HEK293 (cell line): ENCODE results near the gene CMC4.

Source experiments
- CTCF ChIA-PET: fragments of 350-600 bp; formaldehyde crosslinking; extraction: SDS; loops from one replicate; lab custom pipeline; 2021; ENCODE audit warnings: antibody characterized with exemption; lab: Yijun Ruan, JAX
- POLR2A ChIA-PET: fragments of 300-600 bp; formaldehyde crosslinking; extraction: SDS; loops from one replicate; lab custom pipeline; 2020; ENCODE audit warnings: antibody characterized with exemption, inconsistent platforms; lab: Yijun Ruan, JAX
- H3K27ac ChIP-seq: fragments of 200-500 bp; sonication (Bioruptor generic); 2 replicates; pipeline ENCODE4 v1.5.1; 2014; ENCODE audit warnings: low read depth, low read length, control low read depth, inconsistent platforms; ENCODE audit errors: extremely low read depth
- H3K36me3 ChIP-seq, 2 experiments: fragments of 200-500 bp in 1 of 2; sonication (Bioruptor generic) in 1 of 2; 1 replicate in 1 of 2; 2 replicates in 1 of 2; pipeline ENCODE4 v1.5.1; 2014 to 2017; ENCODE audit warnings: inconsistent platforms in 2 of 2, low read length in 2 of 2; ENCODE audit not compliant: control insufficient read depth in 2 of 2, insufficient read depth in 1 of 2
- H3K4me1 ChIP-seq: fragments of 200-500 bp; sonication (Bioruptor generic); 2 replicates; pipeline ENCODE4 v1.5.1; 2014; ENCODE audit warnings: mild to moderate bottlenecking, low read length, inconsistent platforms; ENCODE audit not compliant: control insufficient read depth, insufficient read depth
- H3K4me3 ChIP-seq: 2 replicates; pipeline ENCODE4 v1.5.1; 2011; ENCODE audit warnings: low read depth, mild to moderate bottlenecking, control low read depth, low read length, moderate library complexity
- H3K9me3 ChIP-seq: fragments of 200-500 bp; sonication (Bioruptor generic); 2 replicates; pipeline ENCODE4 v1.5.1; 2014; ENCODE audit warnings: low read depth, low read length, inconsistent platforms; ENCODE audit not compliant: control insufficient read depth, insufficient read depth
- HOXD13 ChIP-seq: sonication (generic); formaldehyde crosslinking; IDR thresholded peaks from 2 replicates; pipeline ENCODE4 v1.8.0; 2022; ENCODE audit warnings: missing genetic modification reagents, borderline replicate concordance
- OVOL3 ChIP-seq: fragments of 450-650 bp; formaldehyde crosslinking; IDR thresholded peaks from 2 replicates; pipeline ENCODE4 v1.5.1; 2016; ENCODE audit warnings: missing biosample characterization, missing genetic modification characterization
- ZBTB1 ChIP-seq: fragments of 450-650 bp; formaldehyde crosslinking; IDR thresholded peaks from 2 replicates; pipeline ENCODE4 v1.5.1; 2016; ENCODE audit warnings: missing biosample characterization, missing genetic modification characterization
- ZIC2 ChIP-seq: fragments of 450-650 bp; formaldehyde crosslinking; IDR thresholded peaks from 2 replicates; pipeline ENCODE4 v1.5.1; 2016; ENCODE audit warnings: missing biosample characterization, missing genetic modification characterization
- ZNF157 ChIP-seq: fragments of 450-650 bp; formaldehyde crosslinking; IDR thresholded peaks from 2 replicates; pipeline ENCODE4 v1.5.1; 2016; ENCODE audit warnings: missing biosample characterization, missing genetic modification characterization
- ZNF2 ChIP-seq: fragments of 450-650 bp; formaldehyde crosslinking; IDR thresholded peaks from 2 replicates; pipeline ENCODE4 v1.5.1; 2016; ENCODE audit warnings: missing biosample characterization, missing genetic modification characterization
- ZNF223 ChIP-seq: fragments of 450-650 bp; formaldehyde crosslinking; IDR thresholded peaks from 2 replicates; pipeline ENCODE4 v1.5.1; 2016; ENCODE audit warnings: missing biosample characterization, missing genetic modification characterization
- ZNF292 ChIP-seq: fragments of 450-650 bp; formaldehyde crosslinking; IDR thresholded peaks from 2 replicates; pipeline ENCODE4 v1.5.1; 2016; ENCODE audit warnings: low read depth, missing biosample characterization, missing genetic modification characterization, borderline replicate concordance
- ZNF366 ChIP-seq: fragments of 450-650 bp; formaldehyde crosslinking; conservative IDR thresholded peaks from 2 replicates; pipeline ENCODE4 v1.5.1; 2016; ENCODE audit warnings: missing biosample characterization, missing genetic modification characterization
- ZNF404 ChIP-seq: fragments of 450-650 bp; formaldehyde crosslinking; IDR thresholded peaks from 2 replicates; pipeline ENCODE4 v1.5.1; 2017; ENCODE audit warnings: missing biosample characterization, missing genetic modification characterization
- ZNF558 ChIP-seq: fragments of 450-650 bp; formaldehyde crosslinking; IDR thresholded peaks from 2 replicates; pipeline ENCODE4 v1.5.1; 2016; ENCODE audit warnings: missing biosample characterization, missing genetic modification characterization
- ZNF561 ChIP-seq: fragments of 450-650 bp; IDR thresholded peaks from 2 replicates; pipeline ENCODE4 v1.5.1; 2018; ENCODE audit warnings: missing biosample characterization, missing genetic modification characterization, borderline replicate concordance
- ZNF596 ChIP-seq: fragments of 450-650 bp; IDR thresholded peaks from 2 replicates; pipeline ENCODE4 v1.5.0; 2018; ENCODE audit warnings: missing biosample characterization, mild to moderate bottlenecking, missing genetic modification characterization, moderate library complexity
- ZNF629 ChIP-seq: fragments of 450-650 bp; formaldehyde crosslinking; IDR thresholded peaks from 2 replicates; pipeline ENCODE4 v1.5.1; 2017; ENCODE audit warnings: missing biosample characterization, missing genetic modification characterization
- ZSCAN23 ChIP-seq: fragments of 450-650 bp; formaldehyde crosslinking; IDR thresholded peaks from 2 replicates; pipeline ENCODE4 v1.5.1; 2016; ENCODE audit warnings: missing biosample characterization, missing genetic modification characterization
- TF ChIP-seq, protein P1 (sequence below): fragments of 450-650 bp; formaldehyde crosslinking; IDR thresholded peaks from 2 replicates; pipeline ENCODE4 v1.5.1; 2016; ENCODE audit warnings: missing biosample characterization, missing genetic modification characterization, low read depth
- TF ChIP-seq, protein P2 (sequence below): IDR thresholded peaks from 2 replicates; pipeline ENCODE4 v1.6.1; 2011; ENCODE audit warnings: mild to moderate bottlenecking, low read depth, low read length, borderline replicate concordance
- TF ChIP-seq, protein P3 (sequence below): fragments of 450-650 bp; formaldehyde crosslinking; IDR thresholded peaks from 2 replicates; pipeline ENCODE4 v1.5.1; 2016; ENCODE audit warnings: missing biosample characterization, missing genetic modification characterization
- TF ChIP-seq, protein P4 (sequence below): fragments of 450-650 bp; formaldehyde crosslinking; IDR thresholded peaks from 2 replicates; pipeline ENCODE4 v1.5.1; 2016; ENCODE audit warnings: missing biosample characterization, missing genetic modification characterization

The CMC4 gene

DNA sequence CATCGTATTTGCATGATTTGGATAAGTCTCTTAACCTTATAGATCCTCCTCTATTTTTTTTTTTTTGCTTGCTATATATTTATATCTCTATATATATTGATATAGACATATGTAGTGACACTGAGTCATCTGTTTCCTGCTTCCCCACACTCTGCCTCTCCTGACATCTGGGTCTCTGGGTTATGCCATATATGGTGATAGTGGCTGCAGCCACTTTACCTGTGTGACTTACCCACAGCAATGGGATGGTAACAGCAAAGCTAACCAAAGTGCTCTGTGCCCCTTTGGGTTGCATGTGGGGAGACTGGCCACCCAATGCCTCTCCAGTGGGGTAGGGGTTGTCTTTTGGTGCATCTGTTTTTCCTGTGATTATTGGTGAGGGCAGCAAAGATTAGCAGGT, 14.5 kb downstream of the CMC4 start:
- CTCF ChIA-PET, result interaction anchor here (0.7 to 5.0 kb wide), 17 partner anchors 8 to 139 kb away, joined by 3 to 67 read pairs (median 4); partner anchors contain the start of gene FUNDC2
- peaks cover 7 to 34% of the 10 kb centered on the region in 2 experiments for H3K36me3 ChIP-seq
- H3K4me3 ChIP-seq, result no peak overlapping the region
- no peaks in the 10 kb centered on the region for H3K9me3 ChIP-seq
- POLR2A ChIA-PET, result no interaction called here
- TF ChIP-seq ZNF223 (tag by site-specific recombination) (no peak), ZNF558 (tag by site-specific recombination) (no peak), ZNF366 (tag by site-specific recombination) (no peak), ZNF404 (no peak), HOXD13 (CRISPR knock-in tag) (no peak), ZBTB1 (tag by site-specific recombination) (no peak), ZNF596 (tag by site-specific recombination) (no peak), ZNF561 (no peak), ZIC2 (no peak), ZNF292 (tag by site-specific recombination) (no peak), ZNF629 (no peak), ZNF157 (tag by site-specific recombination) (no peak)
- TF ChIP-seq, protein P1, sequence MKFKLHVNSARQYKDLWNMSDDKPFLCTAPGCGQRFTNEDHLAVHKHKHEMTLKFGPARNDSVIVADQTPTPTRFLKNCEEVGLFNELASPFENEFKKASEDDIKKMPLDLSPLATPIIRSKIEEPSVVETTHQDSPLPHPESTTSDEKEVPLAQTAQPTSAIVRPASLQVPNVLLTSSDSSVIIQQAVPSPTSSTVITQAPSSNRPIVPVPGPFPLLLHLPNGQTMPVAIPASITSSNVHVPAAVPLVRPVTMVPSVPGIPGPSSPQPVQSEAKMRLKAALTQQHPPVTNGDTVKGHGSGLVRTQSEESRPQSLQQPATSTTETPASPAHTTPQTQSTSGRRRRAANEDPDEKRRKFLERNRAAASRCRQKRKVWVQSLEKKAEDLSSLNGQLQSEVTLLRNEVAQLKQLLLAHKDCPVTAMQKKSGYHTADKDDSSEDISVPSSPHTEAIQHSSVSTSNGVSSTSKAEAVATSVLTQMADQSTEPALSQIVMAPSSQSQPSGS (tag by site-specific recombination), result no peak
- no peaks in the 10 kb centered on the region for H3K4me1 ChIP-seq
- no peak overlapping the region for H3K27ac ChIP-seq

DNA sequence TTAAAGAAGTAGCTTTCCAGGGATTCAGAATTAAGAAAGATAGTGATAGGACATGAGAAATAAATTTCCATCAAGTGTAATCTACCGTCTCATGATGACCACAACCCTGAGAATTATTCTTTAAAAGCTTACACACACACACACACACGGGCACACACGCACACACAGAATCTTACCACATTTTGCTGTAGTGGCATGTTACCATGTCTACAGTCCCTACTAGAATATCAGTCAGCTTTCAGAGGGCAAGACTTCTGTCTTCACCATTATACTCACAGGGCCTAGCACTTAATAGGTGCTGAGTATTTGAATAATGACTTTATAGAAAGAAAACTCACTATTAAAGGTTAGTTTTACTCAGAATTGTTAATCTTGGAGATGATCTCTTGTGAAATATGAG, 15.4 kb downstream of the CMC4 start:
- TF ChIP-seq, protein P2, sequence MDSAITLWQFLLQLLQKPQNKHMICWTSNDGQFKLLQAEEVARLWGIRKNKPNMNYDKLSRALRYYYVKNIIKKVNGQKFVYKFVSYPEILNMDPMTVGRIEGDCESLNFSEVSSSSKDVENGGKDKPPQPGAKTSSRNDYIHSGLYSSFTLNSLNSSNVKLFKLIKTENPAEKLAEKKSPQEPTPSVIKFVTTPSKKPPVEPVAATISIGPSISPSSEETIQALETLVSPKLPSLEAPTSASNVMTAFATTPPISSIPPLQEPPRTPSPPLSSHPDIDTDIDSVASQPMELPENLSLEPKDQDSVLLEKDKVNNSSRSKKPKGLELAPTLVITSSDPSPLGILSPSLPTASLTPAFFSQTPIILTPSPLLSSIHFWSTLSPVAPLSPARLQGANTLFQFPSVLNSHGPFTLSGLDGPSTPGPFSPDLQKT, result no peak
- TF ChIP-seq, protein P3, sequence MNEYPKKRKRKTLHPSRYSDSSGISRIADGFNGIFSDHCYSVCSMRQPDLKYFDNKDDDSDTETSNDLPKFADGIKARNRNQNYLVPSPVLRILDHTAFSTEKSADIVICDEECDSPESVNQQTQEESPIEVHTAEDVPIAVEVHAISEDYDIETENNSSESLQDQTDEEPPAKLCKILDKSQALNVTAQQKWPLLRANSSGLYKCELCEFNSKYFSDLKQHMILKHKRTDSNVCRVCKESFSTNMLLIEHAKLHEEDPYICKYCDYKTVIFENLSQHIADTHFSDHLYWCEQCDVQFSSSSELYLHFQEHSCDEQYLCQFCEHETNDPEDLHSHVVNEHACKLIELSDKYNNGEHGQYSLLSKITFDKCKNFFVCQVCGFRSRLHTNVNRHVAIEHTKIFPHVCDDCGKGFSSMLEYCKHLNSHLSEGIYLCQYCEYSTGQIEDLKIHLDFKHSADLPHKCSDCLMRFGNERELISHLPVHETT (tag by site-specific recombination), result no peak
- TF ChIP-seq ZNF2 (no peak), OVOL3 (tag by site-specific recombination) (no peak), ZNF629 (no peak), ZSCAN23 (tag by site-specific recombination) (no peak)
- TF ChIP-seq, protein P4, sequence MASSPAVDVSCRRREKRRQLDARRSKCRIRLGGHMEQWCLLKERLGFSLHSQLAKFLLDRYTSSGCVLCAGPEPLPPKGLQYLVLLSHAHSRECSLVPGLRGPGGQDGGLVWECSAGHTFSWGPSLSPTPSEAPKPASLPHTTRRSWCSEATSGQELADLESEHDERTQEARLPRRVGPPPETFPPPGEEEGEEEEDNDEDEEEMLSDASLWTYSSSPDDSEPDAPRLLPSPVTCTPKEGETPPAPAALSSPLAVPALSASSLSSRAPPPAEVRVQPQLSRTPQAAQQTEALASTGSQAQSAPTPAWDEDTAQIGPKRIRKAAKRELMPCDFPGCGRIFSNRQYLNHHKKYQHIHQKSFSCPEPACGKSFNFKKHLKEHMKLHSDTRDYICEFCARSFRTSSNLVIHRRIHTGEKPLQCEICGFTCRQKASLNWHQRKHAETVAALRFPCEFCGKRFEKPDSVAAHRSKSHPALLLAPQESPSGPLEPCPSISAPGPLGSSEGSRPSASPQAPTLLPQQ, result no peak
- ChIA-PET CTCF (interaction anchor here (0.6 to 5.0 kb wide), 4 partner anchors 9 to 138 kb away, joined by 3 to 67 read pairs (median 18); no protein-coding TSS in a partner anchor), POLR2A (no interaction called here)
- H3K4me3 ChIP-seq, result no peak overlapping the region
- no peaks in the 10 kb centered on the region for H3K9me3 ChIP-seq
- H3K36me3 ChIP-seq, result peaks cover under 1 to 30% of the 10 kb centered on the region in 2 experiments
- no peaks in the 10 kb centered on the region for H3K4me1 ChIP-seq
- H3K27ac ChIP-seq, result no peak overlapping the region
